Mesendoderm (in vitro differentiated cells): Measurements from ENCODE around the gene TBC1D23.
A peak's percentile ranks its signal among the peaks of the same experiment; 100 is the strongest.
"Not testable (repeated sequence)": the region's sequence is repeated elsewhere in the genome, so short reads cannot be mapped to it uniquely, and the experiment has no call there.

Experiments
- DNase-seq: peaks from one replicate; pipeline ENCODE4 v3.0.0; 2013
- H2AK5ac ChIP-seq: 2 replicates; pipeline ENCODE4 v1.6.1; 2013; ENCODE audit warnings: low read length, inconsistent platforms
- H2BK120ac ChIP-seq: 2 replicates; pipeline ENCODE4 v1.6.1; 2013; ENCODE audit warnings: low read depth, mild to moderate bottlenecking, low read length, moderate library complexity, mixed read lengths
- H2BK15ac ChIP-seq: replicated peaks from 2 replicates; pipeline ENCODE4 v1.6.1; 2013; ENCODE audit warnings: low read depth, mild to moderate bottlenecking, moderate library complexity
- H2BK5ac ChIP-seq: 2 replicates; pipeline ENCODE4 v1.6.1; 2013; ENCODE audit warnings: low read length, inconsistent platforms
- H3K18ac ChIP-seq: 2 replicates; pipeline ENCODE4 v1.6.1; 2013; ENCODE audit warnings: mild to moderate bottlenecking, low read length, mixed read lengths
- H3K23ac ChIP-seq: one replicate; pipeline ENCODE4 v1.6.1; 2013; ENCODE audit warnings: low read length
- H3K27ac ChIP-seq: 2 replicates; pipeline ENCODE4 v1.5.1; 2013; ENCODE audit warnings: low read depth, mild to moderate bottlenecking, inconsistent platforms, low read length, moderate library complexity
- H3K27me3 ChIP-seq: 2 replicates; pipeline ENCODE4 v1.6.1; 2013; ENCODE audit warnings: low read length, control low read depth, mild to moderate bottlenecking, inconsistent platforms; ENCODE audit not compliant: insufficient read depth, poor library complexity
- H3K36me3 ChIP-seq: 2 replicates; pipeline ENCODE4 v1.6.1; 2013; ENCODE audit warnings: low read length, inconsistent platforms; ENCODE audit not compliant: control insufficient read depth, insufficient read depth
- H3K4ac ChIP-seq: one replicate; pipeline ENCODE4 v1.6.1; 2013; ENCODE audit warnings: low read depth, mild to moderate bottlenecking, low read length, moderate library complexity
- H3K4me1 ChIP-seq: 2 replicates; pipeline ENCODE4 v1.6.1; 2013; ENCODE audit warnings: low read depth, low read length, inconsistent platforms; ENCODE audit not compliant: control insufficient read depth
- H3K4me2 ChIP-seq: 2 replicates; pipeline ENCODE4 v1.6.1; 2013; ENCODE audit warnings: low read length
- H3K4me3 ChIP-seq: 2 replicates; pipeline ENCODE4 v1.5.1; 2013; ENCODE audit warnings: mild to moderate bottlenecking, low read length
- H3K56ac ChIP-seq: one replicate; pipeline ENCODE4 v1.6.1; 2013; ENCODE audit warnings: low read length
- H3K79me1 ChIP-seq: 2 replicates; pipeline ENCODE4 v1.6.1; 2013; ENCODE audit warnings: low read length, inconsistent platforms
- H3K79me2 ChIP-seq: 2 replicates; pipeline ENCODE4 v1.6.1; 2013; ENCODE audit warnings: mild to moderate bottlenecking, low read length; ENCODE audit not compliant: control insufficient read depth, insufficient read depth
- H3K9ac ChIP-seq: 2 replicates; pipeline ENCODE4 v1.6.1; 2013; ENCODE audit warnings: low read length, inconsistent platforms
- H4K5ac ChIP-seq: one replicate; pipeline ENCODE4 v1.6.1; 2013; ENCODE audit warnings: low read length
- H4K8ac ChIP-seq: one replicate; pipeline ENCODE4 v1.6.1; 2013; ENCODE audit warnings: low read depth, mild to moderate bottlenecking, control low read depth, low read length, moderate library complexity
- WGBS: extraction: QIAGEN DNeasy Blood & Tissue Kit; methylation state at CpG from one replicate; pipeline ENCODE4 v1.1.7; 2013; ENCODE audit warnings: low lambda C conversion rate, missing lambda C conversion rate; ENCODE audit not compliant: insufficient coverage; ENCODE audit errors: extremely low coverage; 5-methylcytosine and 5-hydroxymethylcytosine counted together

TBC1D23 gene

DNA sequence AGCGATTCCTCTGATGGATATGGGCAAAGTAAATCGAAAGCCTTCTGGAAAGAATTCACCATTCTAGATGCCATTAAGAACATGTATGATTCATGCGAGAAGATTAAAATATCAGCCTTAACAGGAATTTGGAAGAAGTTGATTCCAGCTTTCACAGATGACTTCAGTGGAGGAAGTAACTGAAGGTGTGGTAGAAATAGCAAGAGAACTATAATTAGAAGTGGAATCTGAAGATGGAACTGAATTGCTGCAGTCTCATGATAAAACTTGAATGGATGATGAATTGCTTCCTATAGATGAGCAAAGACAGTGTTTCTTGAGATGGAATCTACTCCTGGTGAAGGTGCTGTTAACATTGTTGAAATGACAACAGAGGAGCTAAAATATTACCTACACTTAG lies 30.1 kb upstream of the TBC1D23 start:
- H4K5ac ChIP-seq = no peak overlapping the region
- no peak overlapping the region for H3K18ac ChIP-seq
- no CpG with 5 or more reads among the region's 3 CpGs for WGBS
- H3K23ac ChIP-seq = no peak overlapping the region
- no peak overlapping the region for H2BK120ac ChIP-seq
- H3K36me3 ChIP-seq = no peaks in the 10 kb centered on the region
- no peak overlapping the region for H3K4me3 ChIP-seq
- no peak overlapping the region for H3K9ac ChIP-seq
- H3K56ac ChIP-seq = no peak overlapping the region
- H3K4me1 ChIP-seq = no peaks in the 10 kb centered on the region
- no peak overlapping the region for H2BK5ac ChIP-seq
- H3K79me1 ChIP-seq = no peaks in the 10 kb centered on the region
- H2BK15ac ChIP-seq = no peak overlapping the region
- H3K4me2 ChIP-seq = no peak overlapping the region
- H3K79me2 ChIP-seq = no peaks in the 10 kb centered on the region
- H3K27me3 ChIP-seq = no peaks in the 10 kb centered on the region
- no peak overlapping the region for H4K8ac ChIP-seq
- H3K27ac ChIP-seq = no peak overlapping the region
- no peak overlapping the region for H3K4ac ChIP-seq
- no peak overlapping the region for H2AK5ac ChIP-seq
- no peak for DNase-seq

GRCh38 chr3:100231668-100232067 lies 29.1 kb upstream of the TBC1D23 start:
- no peak overlapping the region for H3K9ac ChIP-seq
- no peak overlapping the region for H3K4me2 ChIP-seq
- H3K4me1 ChIP-seq = no peaks in the 10 kb centered on the region
- no peak overlapping the region for H3K4ac ChIP-seq
- no peak overlapping the region for H4K5ac ChIP-seq
- no peak overlapping the region for H3K18ac ChIP-seq
- no peak overlapping the region for H3K4me3 ChIP-seq
- H3K79me2 ChIP-seq = no peaks in the 10 kb centered on the region
- no CpG with 5 or more reads among the region's 2 CpGs for WGBS
- no peak overlapping the region for H3K27ac ChIP-seq
- H3K27me3 ChIP-seq = no peaks in the 10 kb centered on the region
- H3K36me3 ChIP-seq = no peaks in the 10 kb centered on the region
- DNase-seq = no peak
- no peaks in the 10 kb centered on the region for H3K79me1 ChIP-seq
- H2BK5ac ChIP-seq = no peak overlapping the region
- H2BK120ac ChIP-seq = no peak overlapping the region
- H2AK5ac ChIP-seq = no peak overlapping the region
- no peak overlapping the region for H3K23ac ChIP-seq
- no peak overlapping the region for H3K56ac ChIP-seq
- no peak overlapping the region for H4K8ac ChIP-seq
- H2BK15ac ChIP-seq = no peak overlapping the region

- Histone ChIP-seq H3K36me3 (no peaks in the 10 kb centered on the region), H3K27ac (no peak overlapping the region), H2BK120ac (no peak overlapping the region), H3K9ac (no peak overlapping the region), H3K18ac (no peak overlapping the region), H4K5ac (no peak overlapping the region), H3K4me3 (no peak overlapping the region), H3K79me1 (no peaks in the 10 kb centered on the region), H2AK5ac (no peak overlapping the region), H3K27me3 (no peaks in the 10 kb centered on the region), H3K79me2 (no peaks in the 10 kb centered on the region), H3K56ac (no peak overlapping the region), H3K4me1 (no peaks in the 10 kb centered on the region), H2BK15ac (no peak overlapping the region), H3K23ac (no peak overlapping the region), H2BK5ac (no peak overlapping the region), H4K8ac (no peak overlapping the region), H3K4ac (no peak overlapping the region), H3K4me2 (no peak overlapping the region)
- WGBS = no CpG with 5 or more reads among the region's 2 CpGs
- DNase-seq = no peak
Measured at GRCh38 chr3:100234364-100234763, 26.4 kb upstream of the TBC1D23 start.

DNA sequence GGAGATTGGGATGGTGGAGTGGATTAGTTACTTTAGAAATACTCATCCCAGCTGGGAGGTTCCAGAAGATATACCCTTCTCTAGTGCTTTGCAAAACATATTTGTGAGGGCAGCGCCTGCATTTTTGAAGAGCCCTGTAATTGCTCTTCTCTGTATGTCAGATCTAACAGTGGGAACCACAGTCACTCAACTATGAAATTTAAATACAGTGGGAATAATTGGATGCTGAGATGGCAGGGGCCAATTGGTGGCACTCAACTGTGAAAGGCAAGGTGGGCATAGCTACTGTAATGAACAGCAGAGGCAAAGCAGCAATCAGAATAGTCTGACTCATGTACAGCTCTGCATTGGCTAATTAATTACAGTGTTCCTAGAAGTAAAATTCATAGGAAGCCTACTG lies 22.2 kb upstream of the TBC1D23 start:
- H3K79me2 ChIP-seq = no peaks in the 10 kb centered on the region
- H2AK5ac ChIP-seq = no peak overlapping the region
- no peak overlapping the region for H4K5ac ChIP-seq
- no peak overlapping the region for H3K4me2 ChIP-seq
- no peak overlapping the region for H4K8ac ChIP-seq
- no peak overlapping the region for H3K4ac ChIP-seq
- no peak overlapping the region for H2BK15ac ChIP-seq
- H3K23ac ChIP-seq = no peak overlapping the region
- no peak overlapping the region for H2BK120ac ChIP-seq
- no peak overlapping the region for H2BK5ac ChIP-seq
- no peak overlapping the region for H3K18ac ChIP-seq
- H3K9ac ChIP-seq = no peak overlapping the region
- no peak for DNase-seq
- H3K27ac ChIP-seq = no peak overlapping the region
- no peak overlapping the region for H3K4me3 ChIP-seq
- H3K36me3 ChIP-seq = no peaks in the 10 kb centered on the region
- H3K56ac ChIP-seq = no peak overlapping the region
- no CpG with 5 or more reads among the region's 1 CpG for WGBS
- H3K27me3 ChIP-seq = no peaks in the 10 kb centered on the region
- H3K4me1 ChIP-seq = no peaks in the 10 kb centered on the region
- H3K79me1 ChIP-seq = no peaks in the 10 kb centered on the region

DNA sequence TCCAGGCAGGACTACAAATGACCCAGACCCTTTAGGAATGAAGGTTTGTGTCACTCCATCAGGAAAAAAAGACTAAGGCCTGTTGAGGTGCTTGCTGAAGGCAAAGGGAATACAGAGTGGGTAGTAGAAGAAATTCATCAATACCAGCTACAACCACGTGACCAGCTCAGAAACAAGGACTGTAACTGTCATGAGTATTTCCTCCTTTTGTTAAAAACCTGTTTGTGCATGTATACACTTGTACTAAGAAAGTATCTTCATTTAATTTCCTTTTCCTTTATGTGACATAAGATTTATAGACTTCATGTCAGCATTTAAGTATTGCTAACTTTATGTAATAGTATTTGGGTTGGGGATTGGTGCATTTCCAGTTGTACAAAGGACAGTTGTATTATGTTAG lies 18.3 kb upstream of the TBC1D23 start:
- not testable (repeated sequence) for H3K4ac ChIP-seq, H3K23ac ChIP-seq, H4K8ac ChIP-seq, H3K27me3 ChIP-seq, H3K4me3 ChIP-seq, H3K9ac ChIP-seq, DNase-seq, H3K79me2 ChIP-seq, H3K27ac ChIP-seq, H3K36me3 ChIP-seq, H2AK5ac ChIP-seq, H3K4me2 ChIP-seq, H3K4me1 ChIP-seq, H4K5ac ChIP-seq, H2BK5ac ChIP-seq, H3K79me1 ChIP-seq, H3K56ac ChIP-seq, H3K18ac ChIP-seq, H2BK120ac ChIP-seq, H2BK15ac ChIP-seq
- WGBS = no CpG with 5 or more reads among the region's 1 CpG

DNA sequence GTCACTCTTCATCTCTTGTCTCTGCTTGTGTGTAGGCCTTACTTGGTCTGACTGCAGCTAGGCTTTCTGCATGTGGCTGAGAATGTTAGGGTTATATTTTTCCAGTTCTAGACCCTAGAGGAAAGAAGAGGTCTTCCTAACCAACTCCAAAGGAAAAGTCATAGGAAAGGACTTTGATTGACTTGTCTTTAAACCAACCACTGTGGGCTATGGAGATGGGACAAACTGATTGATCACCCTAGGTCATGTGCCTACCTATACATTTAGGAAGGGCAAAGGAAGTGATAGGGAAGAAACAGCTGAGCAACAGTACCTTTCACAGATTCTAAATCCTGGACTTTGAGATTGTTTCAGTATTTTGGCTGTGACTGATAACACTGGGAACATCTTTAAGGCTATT lies 16.5 kb upstream of the TBC1D23 start:
- H3K27ac ChIP-seq = no peak overlapping the region
- no peak overlapping the region for H3K4me3 ChIP-seq
- no peak overlapping the region for H3K4me2 ChIP-seq
- no peak overlapping the region for H3K9ac ChIP-seq
- no peak overlapping the region for H3K4ac ChIP-seq
- H2BK5ac ChIP-seq = no peak overlapping the region
- no peak overlapping the region for H3K23ac ChIP-seq
- DNase-seq = peak; percentile 14
- H3K18ac ChIP-seq = no peak overlapping the region
- no peak overlapping the region for H2BK120ac ChIP-seq
- no peak overlapping the region for H2BK15ac ChIP-seq
- H3K27me3 ChIP-seq = no peaks in the 10 kb centered on the region
- H3K4me1 ChIP-seq = no peaks in the 10 kb centered on the region
- no peak overlapping the region for H4K5ac ChIP-seq
- no peak overlapping the region for H3K56ac ChIP-seq
- H4K8ac ChIP-seq = no peak overlapping the region
- no peaks in the 10 kb centered on the region for H3K79me2 ChIP-seq
- H3K79me1 ChIP-seq = no peaks in the 10 kb centered on the region
- no peaks in the 10 kb centered on the region for H3K36me3 ChIP-seq
- H2AK5ac ChIP-seq = no peak overlapping the region
